Measurements from ENCODE around the gene POR. TPM values are rescaled to one million over a fixed set of nuclear protein-coding genes. Genes with fewer than 3 reads are reported as not detected.

Gene POR
- total and polyA plus RNA-seq, 2 of the 13 experiments (the other 11 are each of a cell fraction or from before 2014, with no cell fraction given), result 145 to 266 TPM

DNA sequence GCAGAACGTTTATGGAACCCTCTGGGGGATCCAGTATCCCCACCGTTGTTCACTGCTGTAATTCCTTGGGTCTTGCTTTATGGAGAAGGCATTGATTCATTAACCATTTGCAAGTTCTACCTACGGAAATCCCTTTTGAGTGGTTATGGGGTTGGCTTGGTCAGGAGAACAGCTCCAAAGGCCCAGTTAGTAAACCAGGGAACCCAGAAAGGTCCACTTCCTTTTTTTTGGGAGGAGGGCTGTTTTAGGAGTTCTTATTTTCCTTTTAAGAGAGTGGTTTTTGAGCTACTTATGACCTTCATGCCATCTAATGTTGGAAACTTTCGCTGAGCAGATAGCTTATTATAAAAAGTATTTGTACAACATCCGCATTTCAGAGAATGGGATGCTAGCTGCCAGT is 1.3 kb downstream of the POR start:
- TF ChIP-seq MYC (CRISPR knock-in tag; IDR thresholded peaks at IDR 0.05; ENCODE audit: borderline replicate concordance) (no peak), TGIF2 (CRISPR knock-in tag; IDR thresholded peaks at IDR 0.05) (peak; percentile 61; the same call in 1 of the 2 replicates)
- Histone ChIP-seq H3K36me3 (replicated peaks in 1 of 2; ENCODE audit: control insufficient read depth in 1 of 2, insufficient read depth in 2 of 2, low read length in 2 of 2) (no peaks in the 10 kb centered on the region), H3K9ac (ENCODE audit: insufficient read depth, low read depth, low read length) (peak overlapping the region; percentile 99), H3K4me1 (ENCODE audit: insufficient read depth, low read length) (peaks cover 68% of the 10 kb centered on the region), H3K4me3 (replicated peaks in 1 of 3; ENCODE audit: insufficient read depth in 1 of 3, low read depth in 2 of 3, low read length in 3 of 3) (peak overlapping the region; percentile 91 to 97 (median 95)), H3K79me2 (ENCODE audit: insufficient read depth, low read length) (peaks cover 61% of the 10 kb centered on the region), H4K20me1 (ENCODE audit: insufficient read depth, low read length) (peaks cover 37% of the 10 kb centered on the region), H3K27me3 (ENCODE audit: control insufficient read depth in 1 of 2, insufficient read depth in 2 of 2, low read length in 2 of 2) (no peaks in the 10 kb centered on the region; a peak in 1 of 5 replicates), H3K4me2 (ENCODE audit: low read depth, low read length) (peak overlapping the region; percentile 81), H2AFZ (ENCODE audit: low read length) (no peak overlapping the region), H3K27ac (ENCODE audit: extremely low read length, insufficient read depth, low read length) (peak overlapping the region; percentile 92), H3K9me3 (ENCODE audit: low read length) (no peaks in the 10 kb centered on the region)
- WGBS (ENCODE audit: low lambda C conversion rate), result 4% methylated on average over 5 of the region's 5 CpGs
- ChIA-PET POLR2A (interaction anchor here (0.5 to 4.4 kb wide), 21 partner anchors 9 to 104 kb away, joined by 3 to 78 read pairs (median 6); partner anchors contain the start of genes RHBDD2 and TMEM120A), CTCF (ENCODE audit: low intra/inter-chr PET ratio, low total read pairs) (no interaction called here)
- intact Hi-C loops (cut with micrococcal nuclease; ENCODE audit: unreplicated experiment) (no loop called here), in situ Hi-C loops (cut with HindIII; ENCODE audit: extremely low pct_ligation_motif_present, low pct_unique_long_range_greater_than_20kb) (loop anchor here (5.0 kb wide), 2 partner anchors 39 to 41 kb away; partner anchors contain the start of gene RHBDD2)
- DNase-seq (ENCODE audit: low spot score), result no peak
- BruUV-seq (replicated peaks), result no TSS peak
- FAIRE-seq, result no peak
- no peak for ATAC-seq

DNA sequence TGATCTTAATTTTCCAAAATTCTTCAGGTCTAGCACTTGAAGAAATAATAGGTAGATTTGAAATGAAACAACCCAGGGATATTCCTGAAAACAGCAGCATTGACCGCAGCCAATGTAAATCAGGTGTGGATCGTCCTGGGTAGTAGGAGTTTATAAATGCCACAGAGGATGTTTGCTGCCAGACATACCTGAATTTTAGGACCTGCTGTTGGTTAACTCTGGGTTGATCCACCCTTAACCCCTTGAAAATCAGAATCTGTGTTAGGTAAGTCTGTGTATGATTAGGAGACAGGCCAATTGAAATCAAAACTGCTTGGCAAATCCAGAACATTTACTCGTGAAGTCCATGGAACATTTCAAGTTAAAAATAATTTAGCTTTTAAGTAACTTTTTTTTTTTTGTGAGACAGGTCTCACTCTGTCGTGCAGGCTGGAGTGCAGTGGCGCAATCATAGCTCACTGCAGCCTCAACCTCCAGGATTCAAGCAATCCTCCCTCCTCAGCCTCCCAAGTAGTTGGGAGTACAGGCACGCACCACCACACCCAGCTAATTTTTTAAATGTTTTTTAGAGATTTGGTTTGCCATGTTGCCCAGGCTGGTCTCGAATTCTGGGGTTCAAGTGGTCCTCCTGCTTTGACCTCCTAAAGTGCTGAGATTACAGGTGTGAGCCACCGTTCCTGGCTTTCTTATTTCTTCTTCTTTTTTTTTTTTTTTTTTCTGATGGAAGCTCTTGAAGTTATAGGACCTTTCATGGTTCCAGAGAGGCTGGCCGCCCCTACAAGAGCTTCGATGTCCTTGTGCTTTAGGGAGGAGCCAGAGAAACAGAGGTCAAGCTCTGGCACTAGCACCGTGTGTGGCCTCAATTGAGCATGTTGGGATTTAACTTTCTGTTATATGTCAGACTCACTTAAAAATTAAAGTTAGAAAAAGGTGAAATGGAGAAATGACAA is 2.0 kb downstream of the POR start:
- FAIRE-seq (no peak), DNase-seq (ENCODE audit: low spot score) (no peak), ATAC-seq (no peak)
- Histone ChIP-seq H3K79me2 (ENCODE audit: insufficient read depth, low read length) (peaks cover 68% of the 10 kb centered on the region), H3K4me2 (ENCODE audit: low read depth, low read length) (peak overlapping the region; percentile 81), H4K20me1 (ENCODE audit: insufficient read depth, low read length) (peaks cover 37% of the 10 kb centered on the region), H3K9ac (ENCODE audit: insufficient read depth, low read depth, low read length) (peak overlapping the region; percentile 99), H3K27ac (ENCODE audit: extremely low read length, insufficient read depth, low read length) (peak overlapping the region; percentile 92), H3K4me1 (ENCODE audit: insufficient read depth, low read length) (peaks cover 73% of the 10 kb centered on the region), H3K9me3 (ENCODE audit: low read length) (no peaks in the 10 kb centered on the region), H2AFZ (ENCODE audit: low read length) (no peak overlapping the region), H3K4me3 (replicated peaks in 1 of 3; ENCODE audit: insufficient read depth in 1 of 3, low read depth in 2 of 3, low read length in 3 of 3) (peak overlapping the region; percentile 91 to 97 (median 95)), H3K36me3 (replicated peaks in 1 of 2; ENCODE audit: control insufficient read depth in 1 of 2, insufficient read depth in 2 of 2, low read length in 2 of 2) (0 out of 5 replicates have a peak, but pooled peaks cover 0 to 2% of the 10 kb centered on the region in 2 experiments), H3K27me3 (ENCODE audit: control insufficient read depth in 1 of 2, insufficient read depth in 2 of 2, low read length in 2 of 2) (no peaks in the 10 kb centered on the region; a peak in 1 of 5 replicates)
- ChIA-PET POLR2A (interaction anchor here (0.5 to 4.4 kb wide), 15 partner anchors 9 to 103 kb away, joined by 3 to 78 read pairs (median 5); partner anchors contain the start of gene TMEM120A), CTCF (ENCODE audit: low intra/inter-chr PET ratio, low total read pairs) (no interaction called here)
- no TSS peak for BruUV-seq (replicated peaks)
- 38% methylated on average over 11 of the region's 11 CpGs for WGBS (ENCODE audit: low lambda C conversion rate)
- in situ Hi-C loops (cut with HindIII; ENCODE audit: extremely low pct_ligation_motif_present, low pct_unique_long_range_greater_than_20kb), result loop anchor here (5.0 kb wide), 2 partner anchors 40 kb away; partner anchors contain the start of gene RHBDD2
- intact Hi-C loops (cut with micrococcal nuclease; ENCODE audit: unreplicated experiment), result no loop called here
- TF ChIP-seq ZNF17 (CRISPR knock-in tag; IDR thresholded peaks at IDR 0.05), result no peak
- no peak for TF ChIP-seq TGIF2 (CRISPR knock-in tag; IDR thresholded peaks at IDR 0.05)
- TF ChIP-seq ZSCAN21 (CRISPR knock-in tag; IDR thresholded peaks at IDR 0.05; ENCODE audit: borderline replicate concordance), result no peak
- TF ChIP-seq SOX13 (IDR thresholded peaks at IDR 0.05), result no peak
- TF ChIP-seq SOX13 (CRISPR knock-in tag; conservative IDR thresholded peaks at IDR 0.05 in 1 of 2, IDR thresholded peaks at IDR 0.05 in 1 of 2), result no peak
- TF ChIP-seq, protein P1, sequence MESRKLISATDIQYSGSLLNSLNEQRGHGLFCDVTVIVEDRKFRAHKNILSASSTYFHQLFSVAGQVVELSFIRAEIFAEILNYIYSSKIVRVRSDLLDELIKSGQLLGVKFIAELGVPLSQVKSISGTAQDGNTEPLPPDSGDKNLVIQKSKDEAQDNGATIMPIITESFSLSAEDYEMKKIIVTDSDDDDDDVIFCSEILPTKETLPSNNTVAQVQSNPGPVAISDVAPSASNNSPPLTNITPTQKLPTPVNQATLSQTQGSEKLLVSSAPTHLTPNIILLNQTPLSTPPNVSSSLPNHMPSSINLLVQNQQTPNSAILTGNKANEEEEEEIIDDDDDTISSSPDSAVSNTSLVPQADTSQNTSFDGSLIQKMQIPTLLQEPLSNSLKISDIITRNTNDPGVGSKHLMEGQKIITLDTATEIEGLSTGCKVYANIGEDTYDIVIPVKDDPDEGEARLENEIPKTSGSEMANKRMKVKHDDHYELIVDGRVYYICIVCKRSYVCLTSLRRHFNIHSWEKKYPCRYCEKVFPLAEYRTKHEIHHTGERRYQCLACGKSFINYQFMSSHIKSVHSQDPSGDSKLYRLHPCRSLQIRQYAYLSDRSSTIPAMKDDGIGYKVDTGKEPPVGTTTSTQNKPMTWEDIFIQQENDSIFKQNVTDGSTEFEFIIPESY (CRISPR knock-in tag; IDR thresholded peaks at IDR 0.05), result peak; percentile 26; the same call in 1 of the 2 replicates
- peak; percentile 27; the same call in 1 of the 2 replicates for TF ChIP-seq ZMYM3 (CRISPR knock-in tag; IDR thresholded peaks at IDR 0.05)
- TF ChIP-seq CEBPB (IDR thresholded peaks at IDR 0.05; ENCODE audit: borderline replicate concordance, low read depth, low read length), result peak; percentile 63; the same call in 1 of the 2 replicates
- TF ChIP-seq RARG (CRISPR knock-in tag; IDR thresholded peaks at IDR 0.05; ENCODE audit: low read depth), result no peak
- no peak for TF ChIP-seq ZNF10 (CRISPR knock-in tag; IDR thresholded peaks at IDR 0.05; ENCODE audit: borderline replicate concordance, low read depth)
- TF ChIP-seq ZNF777 (CRISPR knock-in tag; IDR thresholded peaks at IDR 0.05), result no peak
